Measurements from ENCODE around the gene HSD17B1. TPM values are rescaled to one million over a fixed set of nuclear protein-coding genes. Genes with fewer than 3 reads are reported as not detected.
"Not testable (repeated sequence)": the region's sequence is repeated elsewhere in the genome, so short reads cannot be mapped to it uniquely, and the experiment has no call there.

Gene HSD17B1
- total RNA-seq, 4 donors from 2014 or later = 3.0 to 11.8 (median 6.6) TPM

- TF ChIP-seq, protein P1, sequence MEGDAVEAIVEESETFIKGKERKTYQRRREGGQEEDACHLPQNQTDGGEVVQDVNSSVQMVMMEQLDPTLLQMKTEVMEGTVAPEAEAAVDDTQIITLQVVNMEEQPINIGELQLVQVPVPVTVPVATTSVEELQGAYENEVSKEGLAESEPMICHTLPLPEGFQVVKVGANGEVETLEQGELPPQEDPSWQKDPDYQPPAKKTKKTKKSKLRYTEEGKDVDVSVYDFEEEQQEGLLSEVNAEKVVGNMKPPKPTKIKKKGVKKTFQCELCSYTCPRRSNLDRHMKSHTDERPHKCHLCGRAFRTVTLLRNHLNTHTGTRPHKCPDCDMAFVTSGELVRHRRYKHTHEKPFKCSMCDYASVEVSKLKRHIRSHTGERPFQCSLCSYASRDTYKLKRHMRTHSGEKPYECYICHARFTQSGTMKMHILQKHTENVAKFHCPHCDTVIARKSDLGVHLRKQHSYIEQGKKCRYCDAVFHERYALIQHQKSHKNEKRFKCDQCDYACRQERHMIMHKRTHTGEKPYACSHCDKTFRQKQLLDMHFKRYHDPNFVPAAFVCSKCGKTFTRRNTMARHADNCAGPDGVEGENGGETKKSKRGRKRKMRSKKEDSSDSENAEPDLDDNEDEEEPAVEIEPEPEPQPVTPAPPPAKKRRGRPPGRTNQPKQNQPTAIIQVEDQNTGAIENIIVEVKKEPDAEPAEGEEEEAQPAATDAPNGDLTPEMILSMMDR (IDR thresholded peaks at IDR 0.05) = no peak
- no peak for TF ChIP-seq POLR2A (IDR thresholded peaks at IDR 0.05)
- Histone ChIP-seq H3K4me1 (peaks cover 17 to 41% (median 20%) of the 10 kb centered on the region in 3 donors), H3K27ac (peak overlapping the region in 1 of 4 donors; percentile 19), H3K36me3 (peaks cover 6 to 54% (median 23%) of the 10 kb centered on the region in 3 donors), H3K27me3 (no peaks in the 10 kb centered on the region), H3K4me3 (no peak overlapping the region), H3K9me3 (no peaks in the 10 kb centered on the region)
- 98% methylated on average over 11 of the region's 14 CpGs for WGBS, 2 donors
- intact Hi-C loops (cut with DNase I) = no loop called here
- no peak for DNase-seq
These were observed 14.2 kb upstream of the HSD17B1 start for GRCh38 chr17:42538482-42538881.

GRCh38 chr17:42540558-42540957 is 12.2 kb upstream of the HSD17B1 start:
- H3K4me3 ChIP-seq; DNase-seq; H3K27me3 ChIP-seq; H3K27ac ChIP-seq; H3K9me3 ChIP-seq; intact Hi-C loops (cut with DNase I): not testable (repeated sequence)
- H3K36me3 ChIP-seq = peaks cover 6 to 67% (median 27%) of the 10 kb centered on the region in 3 donors
- peaks cover 11 to 31% (median 12%) of the 10 kb centered on the region in 3 donors for H3K4me1 ChIP-seq
- WGBS, 2 donors = 86 to 92% methylated on average over 4 of the region's 4 CpGs

GRCh38 chr17:42541041-42541833 is 11.5 kb upstream of the HSD17B1 start:
- whole genome bisulfite sequencing, 2 donors = 64 to 69% methylated on average over 14 to 16 of the region's 17 CpGs
- H3K27me3 ChIP-seq = no peaks in the 10 kb centered on the region
- no peaks in the 10 kb centered on the region for H3K9me3 ChIP-seq
- intact Hi-C loops (cut with DNase I) = no loop called here
- TF ChIP-seq, protein P1 (IDR thresholded peaks at IDR 0.05) = no peak
- TF ChIP-seq POLR2A (IDR thresholded peaks at IDR 0.05) = no peak
- DNase-seq = no peak
- H3K4me1 ChIP-seq = peaks cover 9 to 27% (median 10%) of the 10 kb centered on the region in 3 donors
- H3K4me3 ChIP-seq = no peak overlapping the region
- peak overlapping the region in 3 of 4 donors; percentile 25 to 47 (median 30) for H3K27ac ChIP-seq
- H3K36me3 ChIP-seq = peaks cover 6 to 67% (median 27%) of the 10 kb centered on the region in 3 donors

DNA sequence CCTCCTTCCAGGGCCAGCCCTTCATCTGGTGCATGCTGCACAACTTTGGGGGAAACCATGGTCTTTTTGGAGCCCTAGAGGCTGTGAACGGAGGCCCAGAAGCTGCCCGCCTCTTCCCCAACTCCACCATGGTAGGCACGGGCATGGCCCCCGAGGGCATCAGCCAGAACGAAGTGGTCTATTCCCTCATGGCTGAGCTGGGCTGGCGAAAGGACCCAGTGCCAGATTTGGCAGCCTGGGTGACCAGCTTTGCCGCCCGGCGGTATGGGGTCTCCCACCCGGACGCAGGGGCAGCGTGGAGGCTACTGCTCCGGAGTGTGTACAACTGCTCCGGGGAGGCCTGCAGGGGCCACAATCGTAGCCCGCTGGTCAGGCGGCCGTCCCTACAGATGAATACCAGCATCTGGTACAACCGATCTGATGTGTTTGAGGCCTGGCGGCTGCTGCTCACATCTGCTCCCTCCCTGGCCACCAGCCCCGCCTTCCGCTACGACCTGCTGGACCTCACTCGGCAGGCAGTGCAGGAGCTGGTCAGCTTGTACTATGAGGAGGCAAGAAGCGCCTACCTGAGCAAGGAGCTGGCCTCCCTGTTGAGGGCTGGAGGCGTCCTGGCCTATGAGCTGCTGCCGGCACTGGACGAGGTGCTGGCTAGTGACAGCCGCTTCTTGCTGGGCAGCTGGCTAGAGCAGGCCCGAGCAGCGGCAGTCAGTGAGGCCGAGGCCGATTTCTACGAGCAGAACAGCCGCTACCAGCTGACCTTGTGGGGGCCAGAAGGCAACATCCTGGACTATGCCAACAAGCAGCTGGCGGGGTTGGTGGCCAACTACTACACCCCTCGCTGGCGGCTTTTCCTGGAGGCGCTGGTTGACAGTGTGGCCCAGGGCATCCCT is 9.3 kb upstream of the HSD17B1 start:
- no peaks in the 10 kb centered on the region for H3K9me3 ChIP-seq
- H3K27ac ChIP-seq = no peak overlapping the region
- 75% methylated on average over 8 of the region's 39 CpGs; no CpG with 5 or more reads in 1 of the 2 donors for WGBS, 2 donors
- no peak for TF ChIP-seq POLR2A (IDR thresholded peaks at IDR 0.05)
- TF ChIP-seq, protein P1 (IDR thresholded peaks at IDR 0.05) = no peak
- no peak for DNase-seq
- H3K36me3 ChIP-seq = peaks cover 6 to 63% (median 27%) of the 10 kb centered on the region in 3 donors
- H3K4me1 ChIP-seq = peaks cover 8 to 28% (median 16%) of the 10 kb centered on the region in 3 donors
- no peaks in the 10 kb centered on the region for H3K27me3 ChIP-seq
- intact Hi-C loops (cut with DNase I) = no loop called here
- no peak overlapping the region for H3K4me3 ChIP-seq

DNA sequence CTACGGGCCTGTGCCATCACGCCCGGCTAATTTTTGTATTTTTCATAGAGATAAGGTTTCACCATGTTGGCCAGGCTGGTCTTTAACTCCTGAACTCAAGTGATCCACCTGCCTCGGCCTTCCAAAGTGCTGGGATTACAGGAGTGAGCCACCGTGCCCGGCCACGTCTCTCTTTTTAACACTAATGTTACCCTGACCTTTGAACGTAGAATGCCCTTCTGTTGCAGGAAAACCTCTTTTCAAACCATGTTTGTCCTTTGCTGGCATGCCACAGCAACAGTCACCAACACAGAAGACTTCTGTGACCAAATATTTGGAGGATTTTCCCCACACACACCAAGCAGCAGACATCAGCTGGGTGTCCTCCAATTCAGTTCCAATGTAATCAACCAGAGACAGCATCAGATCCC is 7.8 kb upstream of the HSD17B1 start:
- H3K27ac ChIP-seq = no peak overlapping the region
- no peaks in the 10 kb centered on the region for H3K9me3 ChIP-seq
- TF ChIP-seq, protein P1 (IDR thresholded peaks at IDR 0.05) = no peak
- no peak for TF ChIP-seq POLR2A (IDR thresholded peaks at IDR 0.05)
- H3K27me3 ChIP-seq = no peaks in the 10 kb centered on the region
- H3K36me3 ChIP-seq = peaks cover 0 to 49% (median 18%) of the 10 kb centered on the region in 3 donors
- DNase-seq = no peak
- intact Hi-C loops (cut with DNase I) = no loop called here
- 66 to 80% methylated on average over 8 of the region's 8 CpGs for WGBS, 2 donors
- no peak overlapping the region for H3K4me3 ChIP-seq
- peaks cover 12 to 38% (median 25%) of the 10 kb centered on the region in 3 donors for H3K4me1 ChIP-seq

DNA sequence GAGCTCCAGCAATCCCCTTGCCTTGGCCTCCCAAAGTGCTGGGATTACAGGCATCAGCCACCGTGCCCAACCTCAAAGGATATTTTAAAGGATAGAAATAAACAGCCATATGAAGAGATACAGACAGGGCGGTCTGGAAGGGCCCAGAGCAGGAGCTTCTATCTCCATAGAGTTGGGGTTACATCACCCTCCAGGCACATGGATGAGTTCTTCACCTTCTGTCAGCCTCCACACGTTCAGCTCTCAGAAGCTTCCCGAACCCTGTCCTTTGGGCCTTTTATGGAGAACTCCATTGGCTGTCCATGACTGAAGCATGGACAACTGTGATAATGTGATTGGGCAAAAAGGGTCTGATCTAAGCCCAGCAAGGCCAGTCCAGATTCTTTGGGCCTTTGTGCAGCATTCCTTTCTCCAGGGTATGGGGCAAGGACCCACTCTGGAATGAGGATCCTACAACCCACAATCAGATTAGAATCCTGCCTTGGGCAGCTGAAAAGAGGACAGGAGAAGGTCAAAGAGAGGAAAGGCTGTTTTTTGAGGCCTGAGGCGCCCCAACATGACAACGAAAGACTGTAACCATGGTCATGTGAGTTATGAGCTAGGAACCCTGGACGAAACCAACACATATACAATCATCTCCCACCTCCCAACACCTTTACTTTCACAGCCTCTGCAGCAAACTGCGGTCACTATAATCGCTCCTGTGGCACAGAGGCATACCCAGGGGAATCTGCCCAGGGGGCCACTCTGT is 6.8 kb upstream of the HSD17B1 start:
- Histone ChIP-seq H3K4me1 (peaks cover 12 to 36% (median 25%) of the 10 kb centered on the region in 3 donors), H3K36me3 (peaks cover 0 to 38% (median 18%) of the 10 kb centered on the region in 3 donors)
- H3K4me3 ChIP-seq; intact Hi-C loops (cut with DNase I); H3K27ac ChIP-seq; H3K9me3 ChIP-seq; H3K27me3 ChIP-seq; DNase-seq: not testable (repeated sequence)
- WGBS, 2 donors = 88 to 91% methylated on average over 7 to 9 of the region's 9 CpGs
